ENCODE data around the gene RDH5. TPM values are rescaled to one million over a fixed set of nuclear protein-coding genes. Genes with fewer than 3 reads are reported as not detected.

RDH5 gene
- total RNA-seq, 1 experiment from 2014 or later: 6.2 TPM

- ChIA-PET CTCF (interaction anchor here (0.6 kb wide), 1 partner anchor 8 kb away, joined by 8 read pairs; a partner anchor contains a TSS), RAD21 (ENCODE audit: low non-redundant PET in 1 of 2, low total read pairs in 2 of 2, uncharacterized antibody in 2 of 2, unreplicated experiment in 2 of 2) (no interaction called here), POLR2A (interaction anchor here (0.7 kb wide), 1 partner anchor 19 kb away, joined by 7 read pairs; no protein-coding TSS in a partner anchor)
- Histone ChIP-seq H3K4me1 (ENCODE audit: control insufficient read depth in 1 of 2, insufficient read depth in 2 of 2, low read length in 2 of 2) (no peaks in the 10 kb centered on the region), H3K36me3 (ENCODE audit: control insufficient read depth in 1 of 2, insufficient read depth in 2 of 2, low read length in 2 of 2) (no peaks in the 10 kb centered on the region), H3K4me3 (replicated peaks in 1 of 2; ENCODE audit: low read depth in 1 of 2, low read length in 2 of 2) (no peak overlapping the region), H3K9me3 (ENCODE audit: control insufficient read depth in 1 of 2, insufficient read depth in 1 of 2, low read depth in 1 of 2, low read length in 2 of 2) (no peaks in the 10 kb centered on the region), H2AFZ (ENCODE audit: low read depth, low read length, poor library complexity, severe bottlenecking) (no peak overlapping the region), H3K9ac (ENCODE audit: low read length) (no peak overlapping the region), H3K79me2 (ENCODE audit: insufficient read depth, low read length) (no peaks in the 10 kb centered on the region), H3K4me2 (ENCODE audit: low read length) (no peak overlapping the region), H4K20me1 (ENCODE audit: insufficient read depth) (no peaks in the 10 kb centered on the region), H3K27ac (ENCODE audit: low read depth, low read length) (no peak overlapping the region), H3K27me3 (ENCODE audit: insufficient read depth, low read length) (no peaks in the 10 kb centered on the region), H3K9me2 (ENCODE audit: insufficient read depth) (no peaks in the 10 kb centered on the region)
- no peak for ATAC-seq
- no TSS peak for BruUV-seq (replicated peaks)
- DNase-seq (ENCODE audit: low read depth, low spot score): no peak
- TF ChIP-seq SP1 (IDR thresholded peaks at IDR 0.05; ENCODE audit: low read depth) (no peak), EGR1 (IDR thresholded peaks at IDR 0.05; ENCODE audit: low read depth) (no peak), CBX3 (IDR thresholded peaks at IDR 0.05; ENCODE audit: low read depth) (no peak), CTCF (IDR thresholded peaks at IDR 0.05 in 2 of 3, conservative IDR thresholded peaks at IDR 0.05 in 1 of 3; ENCODE audit: borderline replicate concordance in 1 of 3, insufficient read depth in 1 of 3, low read depth in 2 of 3, low read length in 2 of 3) (no peak), ATF3 (IDR thresholded peaks at IDR 0.05) (no peak), SIN3A (IDR thresholded peaks at IDR 0.05; ENCODE audit: low read depth) (no peak)
- intact Hi-C loops (cut with micrococcal nuclease): no loop called here
Observed at GRCh38 chr12:55688716-55689655, 31.2 kb upstream of the RDH5 start.
